ENCODE results near the gene TMEM247. TPM values are rescaled to one million over a fixed set of nuclear protein-coding genes. Genes with fewer than 3 reads are reported as not detected.

Gene TMEM247
- total and polyA plus RNA-seq, 2 of the 8 experiments (the other 6 are each of a cell fraction or from before 2014, with no cell fraction given) = not detected

DNA sequence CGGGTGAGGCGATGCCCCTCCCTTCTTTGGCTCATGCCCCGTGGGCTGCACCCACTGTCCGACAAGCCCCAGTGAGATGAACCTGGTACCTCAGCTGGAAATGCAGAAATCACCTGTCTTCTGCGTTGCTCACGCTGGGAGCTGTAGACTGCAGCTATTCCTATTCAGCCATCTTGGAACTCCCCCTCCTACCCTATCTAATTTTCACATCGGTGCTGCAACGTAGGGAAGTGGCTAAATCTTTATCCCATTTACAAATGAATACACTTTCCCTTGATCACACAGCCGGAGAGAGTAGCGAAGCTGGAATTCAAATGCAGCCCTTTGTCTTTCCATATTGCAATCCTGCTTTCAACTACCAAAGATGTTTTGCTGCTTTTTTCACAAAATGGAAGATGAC is 1.4 kb upstream of the TMEM247 start:
- no peak overlapping the region for H3K4ac ChIP-seq (replicated peaks; ENCODE audit: insufficient read length, low read depth, low read length)
- no peak overlapping the region for H3K4me2 ChIP-seq (ENCODE audit: insufficient read depth in 1 of 2, low read depth in 2 of 2, low read length in 2 of 2)
- H2BK20ac ChIP-seq (ENCODE audit: low read length) = no peak overlapping the region
- no peak overlapping the region for H4K91ac ChIP-seq (replicated peaks; ENCODE audit: insufficient read length, low read length)
- H2BK15ac ChIP-seq (ENCODE audit: low read length) = no peak overlapping the region
- H3K23ac ChIP-seq (ENCODE audit: insufficient read length) = no peak overlapping the region
- H3K23me2 ChIP-seq (ENCODE audit: low read depth, low read length) = no peaks in the 10 kb centered on the region
- H3K56ac ChIP-seq (replicated peaks; ENCODE audit: insufficient read length, low read depth, low read length) = no peak overlapping the region
- H3K14ac ChIP-seq (ENCODE audit: insufficient read length) = no peak overlapping the region
- no peak for DNase-seq (ENCODE audit: low read depth in 1 of 2, low spot score in 2 of 2)
- H3K27ac ChIP-seq (ENCODE audit: low read depth, low read length) = no peak overlapping the region
- no peak overlapping the region for H3K4me3 ChIP-seq (ENCODE audit: extremely low read depth in 1 of 4, insufficient read depth in 2 of 4, low read depth in 3 of 4, low read length in 4 of 4)
- no peaks in the 10 kb centered on the region for H3K27me3 ChIP-seq (replicated peaks in 1 of 4; ENCODE audit: control insufficient read depth in 3 of 4, extremely low read depth in 1 of 4, insufficient read depth in 3 of 4, low read length in 3 of 4)
- H3K9ac ChIP-seq (replicated peaks in 1 of 4; ENCODE audit: extremely low read depth in 1 of 4, low read depth in 3 of 4, low read length in 3 of 4) = no peak overlapping the region
- no peak overlapping the region for H2AK5ac ChIP-seq (ENCODE audit: low read depth, low read length)
- H3K18ac ChIP-seq (ENCODE audit: extremely low read depth, low read length) = no peak overlapping the region
- H2BK120ac ChIP-seq (replicated peaks; ENCODE audit: low read depth, low read length) = no peak overlapping the region
- no peaks in the 10 kb centered on the region for H3K79me1 ChIP-seq (ENCODE audit: low read depth, low read length)
- CTCF ChIA-PET (ENCODE audit: partially characterized antibody) = no interaction called here
- peaks cover 10 to 11% of the 10 kb centered on the region in 2 experiments for H3K9me3 ChIP-seq (ENCODE audit: insufficient read depth in 2 of 2, low read depth in 1 of 2, low read length in 1 of 2)
- H3K36me3 ChIP-seq (ENCODE audit: control insufficient read depth in 2 of 4, insufficient read depth in 4 of 4, low read length in 3 of 4) = no peaks in the 10 kb centered on the region
- no peaks in the 10 kb centered on the region for H3K79me2 ChIP-seq (ENCODE audit: control insufficient read depth in 1 of 2, insufficient read depth in 2 of 2, low read length in 2 of 2)
- no peaks in the 10 kb centered on the region for H3K4me1 ChIP-seq (replicated peaks in 1 of 4; ENCODE audit: control insufficient read depth in 3 of 4, insufficient read depth in 4 of 4, low read length in 3 of 4)
- POLR2A ChIA-PET (ENCODE audit: partially characterized antibody) = interaction anchor here (0.9 to 1.2 kb wide), 2 partner anchors 10 to 685 kb away, joined by 3 to 5 read pairs; no protein-coding TSS in a partner anchor
- H2BK12ac ChIP-seq (ENCODE audit: low read depth, low read length) = no peak overlapping the region
- H4K5ac ChIP-seq (ENCODE audit: insufficient read length, low read depth, low read length) = no peak overlapping the region
- no peak overlapping the region; the same call in 1 of the 2 replicates for H2BK5ac ChIP-seq (ENCODE audit: low read depth, low read length)
- H2AFZ ChIP-seq (ENCODE audit: low read length) = no peak overlapping the region
- FAIRE-seq = no peak
- H4K8ac ChIP-seq (ENCODE audit: extremely low read depth, insufficient read depth, low read length) = no peak overlapping the region
- WGBS, 2 experiments (ENCODE audit: extremely low coverage in 1 of 2, insufficient coverage in 1 of 2, insufficient read length in 1 of 2, insufficient replicate concordance in 2 of 2, low coverage in 1 of 2, low lambda C conversion rate in 2 of 2, missing lambda C conversion rate in 1 of 2) = 88% methylated on average over 9 of the region's 10 CpGs; no CpG with 5 or more reads in 1 of the 2 experiments
- H4K20me1 ChIP-seq (replicated peaks in 1 of 2; ENCODE audit: control insufficient read depth in 1 of 2, insufficient read depth in 2 of 2, low read length in 2 of 2) = no peaks in the 10 kb centered on the region
- TF ChIP-seq POU5F1 (IDR thresholded peaks at IDR 0.05; ENCODE audit: low read depth, low read length) (no peak), MAFK (IDR thresholded peaks at IDR 0.05; ENCODE audit: low read depth, low read length) (no peak), HDAC6 (IDR thresholded peaks at IDR 0.05; ENCODE audit: low read depth, low read length) (no peak), CHD1 (IDR thresholded peaks at IDR 0.05; ENCODE audit: low read depth, low read length) (no peak), ASH2L (IDR thresholded peaks at IDR 0.05; ENCODE audit: low read length) (no peak), RAD21 (IDR thresholded peaks at IDR 0.05 in 1 of 2, conservative IDR thresholded peaks at IDR 0.05 in 1 of 2; ENCODE audit: low read depth in 2 of 2, low read length in 2 of 2) (no peak), EGR1 (IDR thresholded peaks at IDR 0.05; ENCODE audit: borderline replicate concordance, low read depth, low read length) (no peak), SAP30 (IDR thresholded peaks at IDR 0.05; ENCODE audit: insufficient read depth, insufficient replicate concordance, low read length) (no peak), CEBPB (IDR thresholded peaks at IDR 0.05; ENCODE audit: low read depth, low read length) (no peak), SIX5 (IDR thresholded peaks at IDR 0.05; ENCODE audit: low read depth, low read length) (no peak), TAF7 (optimal IDR thresholded peaks at IDR 0.05; ENCODE audit: borderline replicate concordance, low read depth, low read length) (no peak), BACH1 (IDR thresholded peaks at IDR 0.05; ENCODE audit: low read length) (no peak), CBX5 (IDR thresholded peaks at IDR 0.05; ENCODE audit: low read depth, low read length) (no peak)
- TF ChIP-seq, protein P1, sequence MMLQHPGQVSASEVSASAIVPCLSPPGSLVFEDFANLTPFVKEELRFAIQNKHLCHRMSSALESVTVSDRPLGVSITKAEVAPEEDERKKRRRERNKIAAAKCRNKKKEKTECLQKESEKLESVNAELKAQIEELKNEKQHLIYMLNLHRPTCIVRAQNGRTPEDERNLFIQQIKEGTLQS (IDR thresholded peaks at IDR 0.05; ENCODE audit: insufficient read depth, low read depth, low read length) = no peak

Measured in H1 (cell line).